22Rv1 (cell line): ENCODE results near the gene ZNF804A.

Experiments used
- ZFX ChIP-seq: fragments of 450-650 bp; IDR thresholded peaks from 2 replicates; pipeline ENCODE4 v1.6.1; 2017; ENCODE audit warnings: antibody characterized with exemption, borderline replicate concordance
- TF ChIP-seq, protein P1 (sequence below): fragments of 450-650 bp; IDR thresholded peaks from 2 replicates; pipeline ENCODE4 v1.5.1; 2017; ENCODE audit warnings: mild to moderate bottlenecking

DNA sequence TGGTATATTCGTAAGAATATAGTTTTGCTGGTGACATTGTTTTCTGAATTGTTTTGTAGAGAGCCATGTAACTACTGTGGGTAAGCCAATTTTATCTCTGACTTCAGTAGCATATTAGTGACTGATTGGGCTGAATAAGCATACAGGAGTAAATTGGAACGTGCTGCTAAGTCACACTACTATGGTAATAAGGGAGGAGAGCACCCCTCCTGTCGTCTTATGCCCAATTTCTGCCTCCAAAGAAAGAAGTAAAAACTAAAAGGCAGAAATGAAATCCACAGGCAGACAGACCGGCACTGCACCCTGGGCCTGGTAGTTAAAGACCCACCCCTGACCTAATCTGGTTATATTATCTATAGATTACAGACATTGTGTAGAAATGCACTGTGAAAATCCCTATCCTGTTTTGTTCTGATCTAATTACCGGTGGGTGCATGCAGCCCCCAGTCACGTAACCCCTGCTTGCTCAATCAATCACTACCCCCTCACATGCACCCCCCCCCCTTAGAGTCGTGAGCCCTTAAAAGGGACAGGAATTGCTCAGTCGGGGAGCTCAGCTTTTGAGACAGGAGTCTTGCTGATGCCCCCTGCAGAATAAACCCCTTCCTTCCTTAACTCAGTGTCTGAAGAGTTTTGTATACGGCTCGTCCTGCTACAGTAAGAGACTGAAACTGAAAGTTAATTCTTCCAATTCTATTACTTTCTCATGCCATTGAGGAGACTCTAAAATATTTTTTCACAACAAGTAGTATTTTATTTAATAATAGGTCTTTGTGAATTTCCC, 167.0 kb downstream of the ZNF804A start:
- TF ChIP-seq, protein P1, sequence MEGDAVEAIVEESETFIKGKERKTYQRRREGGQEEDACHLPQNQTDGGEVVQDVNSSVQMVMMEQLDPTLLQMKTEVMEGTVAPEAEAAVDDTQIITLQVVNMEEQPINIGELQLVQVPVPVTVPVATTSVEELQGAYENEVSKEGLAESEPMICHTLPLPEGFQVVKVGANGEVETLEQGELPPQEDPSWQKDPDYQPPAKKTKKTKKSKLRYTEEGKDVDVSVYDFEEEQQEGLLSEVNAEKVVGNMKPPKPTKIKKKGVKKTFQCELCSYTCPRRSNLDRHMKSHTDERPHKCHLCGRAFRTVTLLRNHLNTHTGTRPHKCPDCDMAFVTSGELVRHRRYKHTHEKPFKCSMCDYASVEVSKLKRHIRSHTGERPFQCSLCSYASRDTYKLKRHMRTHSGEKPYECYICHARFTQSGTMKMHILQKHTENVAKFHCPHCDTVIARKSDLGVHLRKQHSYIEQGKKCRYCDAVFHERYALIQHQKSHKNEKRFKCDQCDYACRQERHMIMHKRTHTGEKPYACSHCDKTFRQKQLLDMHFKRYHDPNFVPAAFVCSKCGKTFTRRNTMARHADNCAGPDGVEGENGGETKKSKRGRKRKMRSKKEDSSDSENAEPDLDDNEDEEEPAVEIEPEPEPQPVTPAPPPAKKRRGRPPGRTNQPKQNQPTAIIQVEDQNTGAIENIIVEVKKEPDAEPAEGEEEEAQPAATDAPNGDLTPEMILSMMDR = no peak
- no peak for TF ChIP-seq ZFX
